Kidney (tissue), 14 donors: ENCODE data around the gene SPTB. TPM values are rescaled to one million over a fixed set of nuclear protein-coding genes. Genes with fewer than 3 reads are reported as not detected.
A peak's percentile ranks its signal among the peaks of the same experiment; 100 is the strongest.
"Not testable (repeated sequence)": the region's sequence is repeated elsewhere in the genome, so short reads cannot be mapped to it uniquely, and the experiment has no call there.

ENCODE experiments used
- DNase-seq, 5 donors: peaks; one replicate each; pipeline ENCODE4 v3.0.0-alpha.2; 2013 to 2020
- FAIRE-seq: peaks from 2 replicates; lab custom pipeline; 2012; peaks lifted over from hg19 to GRCh38; lab: Jason Lieb, UNC
- H3K27ac ChIP-seq, 2 donors: one replicate each; pipeline ENCODE4 v1.7.0; 2013; ENCODE audit warnings: low read depth in 2 of 2, low read length in 2 of 2, inconsistent platforms in 1 of 2
- H3K27me3 ChIP-seq: one replicate; pipeline ENCODE4 v1.7.1; 2013; ENCODE audit warnings: low read length, inconsistent platforms; ENCODE audit not compliant: control insufficient read depth, insufficient read depth
- H3K36me3 ChIP-seq, 3 donors: one replicate each; pipeline versions ENCODE4 v1.7.0 to v1.7.1; 2013; ENCODE audit warnings: low read length in 3 of 3, control low read depth in 1 of 3, inconsistent platforms in 1 of 3; ENCODE audit not compliant: insufficient read depth in 3 of 3, control insufficient read depth in 2 of 3
- H3K4me1 ChIP-seq, 3 donors: one replicate each; pipeline versions ENCODE4 v1.7.0 to v1.7.1; 2013; ENCODE audit warnings: low read length in 3 of 3, inconsistent platforms in 1 of 3, low read depth in 1 of 3; ENCODE audit not compliant: control insufficient read depth in 2 of 3, insufficient read depth in 2 of 3
- H3K4me3 ChIP-seq, 3 donors: one replicate each; pipeline versions ENCODE4 v1.7.0 to v1.8.1; 2013; ENCODE audit warnings: low read length in 3 of 3, control low read depth in 1 of 3, inconsistent platforms in 1 of 3
- H3K9ac ChIP-seq, 3 donors: one replicate each; pipeline versions ENCODE4 v1.7.0 to v1.7.1; 2013; ENCODE audit warnings: low read length in 3 of 3, control low read depth in 1 of 3, inconsistent platforms in 1 of 3
- H3K9me3 ChIP-seq, 3 donors: one replicate each; pipeline versions ENCODE4 v1.7.0 to v1.7.1; 2013; ENCODE audit warnings: low read length in 3 of 3, control low read depth in 1 of 3, inconsistent platforms in 1 of 3; ENCODE audit not compliant: control insufficient read depth in 2 of 3, insufficient read depth in 1 of 3
- CTCF ChIP-seq: IDR thresholded peaks from 3 replicates; pipeline ENCODE4 v1.5.1; 2012; ENCODE audit warnings: mild to moderate bottlenecking, moderate library complexity, borderline replicate concordance; ENCODE audit not compliant: insufficient read depth; ENCODE audit errors: extremely low read depth
- intact Hi-C: fragments of 100-400 bp; cut with DNase I; formaldehyde crosslinking; loops from one replicate; pipeline ENCODE4 v1.11.1; 2022
- polyA plus RNA-seq: library from polyadenylated mRNA; stranded (reverse); fragments of 350-450 nt; fragmentation: Illumina TruSeq; extraction: RNeasy Lipid Tissue Mini Kit (QIAGEN cat#74804); gene quantifications from one replicate; pipeline ENCODE4 v1.2.3, GENCODE V29; 2014; ENCODE audit warnings: low read depth, low replicate concordance; ENCODE audit not compliant: insufficient read depth
- total RNA-seq: library from RNA; stranded (reverse); fragmentation: NEBNext Ultra II Directional; extraction: Animal tissue kit (Norgen Biotek cat#: 25700); gene quantifications from one replicate; pipeline ENCODE4 v1.2.1, GENCODE V29; 2021
- donor health status: control.
- donor health status: control.
- donor health status: control.
- donor health status: control.
- donor health status: control.
- donor health status: DM: yes; HTN: yes; CAD: no.
- donor health status: Normal renal cell carcinoma (clear cell type).

SPTB gene
- total and polyA plus RNA-seq, 2 donors from 2014 or later, result 1.7 to 2.2 TPM

DNA sequence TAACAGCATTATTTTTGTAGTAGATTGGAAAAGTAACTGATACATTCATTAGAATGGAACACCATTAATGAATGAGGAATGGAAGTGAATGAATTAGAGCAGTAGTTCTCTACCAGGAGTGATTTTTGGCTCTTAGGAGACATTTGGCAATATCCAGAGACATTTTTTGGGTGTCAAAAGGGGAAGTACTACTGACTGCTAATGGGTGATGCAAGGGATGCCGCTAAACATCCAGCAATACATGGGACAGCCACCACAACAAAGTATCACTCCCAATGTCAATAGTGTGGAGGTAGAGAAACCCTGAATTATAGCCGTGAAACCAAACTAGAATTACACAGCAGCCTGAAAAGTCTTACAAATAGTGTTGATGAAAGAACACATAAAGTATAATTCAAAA, 36.1 kb upstream of the SPTB start:
- H3K36me3 ChIP-seq, result no peaks in the 10 kb centered on the region
- DNase-seq, result no peak
- TF ChIP-seq CTCF, result no peak
- H3K9me3 ChIP-seq, result no peaks in the 10 kb centered on the region
- intact Hi-C loops, result no loop called here
- FAIRE-seq, result no peak
- H3K4me1 ChIP-seq, result peaks cover 0 to 16% (median 9%) of the 10 kb centered on the region in 3 donors
- H3K27me3 ChIP-seq, result no peaks in the 10 kb centered on the region
- peak overlapping the region in 1 of 3 donors; percentile 90 for H3K4me3 ChIP-seq
- no peak overlapping the region for H3K27ac ChIP-seq
- H3K9ac ChIP-seq, result no peak overlapping the region

DNA sequence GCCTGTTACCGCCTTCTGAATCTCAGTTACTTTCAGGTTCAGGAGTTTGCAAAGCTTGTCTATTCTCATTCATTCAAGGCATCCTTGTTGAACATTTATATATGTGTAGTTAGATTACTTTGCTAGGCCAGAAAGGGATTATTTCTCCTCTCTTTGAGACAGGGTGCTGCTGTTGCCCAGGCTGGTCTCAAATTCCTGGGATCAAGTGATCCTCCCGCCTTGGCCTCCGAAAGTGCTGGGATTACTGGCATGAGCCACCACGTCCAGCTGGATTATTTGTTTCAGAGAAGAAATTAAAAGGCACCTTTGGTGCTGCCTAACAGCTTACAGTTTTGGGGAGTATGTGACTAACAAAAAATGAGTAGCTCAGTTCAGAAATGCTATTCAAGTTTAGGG, 35.3 kb upstream of the SPTB start:
- intact Hi-C loops, result no loop called here
- Histone ChIP-seq H3K4me1 (peaks cover 0 to 16% (median 9%) of the 10 kb centered on the region in 3 donors), H3K9me3 (no peaks in the 10 kb centered on the region), H3K27ac (peak overlapping the region in 1 of 2 donors; percentile 94), H3K27me3 (no peaks in the 10 kb centered on the region), H3K36me3 (no peaks in the 10 kb centered on the region), H3K9ac (peak overlapping the region; percentile 39 to 99 (median 98)), H3K4me3 (peak overlapping the region; percentile 64 to 91 (median 90))
- no peak for DNase-seq
- FAIRE-seq, result no peak
- no peak for TF ChIP-seq CTCF

- intact Hi-C loops, result no loop called here
- FAIRE-seq (peak; percentile 71), DNase-seq (peak; percentile 99)
- peak within 1 kb of the TSS; percentile 85 to 94 for H3K27ac ChIP-seq
- peaks cover 0 to 16% (median 9%) of the 10 kb centered on the region in 3 donors for H3K4me1 ChIP-seq
- H3K4me3 ChIP-seq, result peak within 1 kb of the TSS; percentile 64 to 91 (median 90)
- no peaks in the 10 kb centered on the region for H3K27me3 ChIP-seq
- H3K9me3 ChIP-seq, result no peaks in the 10 kb centered on the region
- H3K36me3 ChIP-seq, result no peaks in the 10 kb centered on the region
- H3K9ac ChIP-seq, result peak within 1 kb of the TSS; percentile 39 to 99 (median 98)
- peak; percentile 7 for TF ChIP-seq CTCF
Measured at GRCh38 chr14:64914237-64915028, 34.7 kb upstream of the SPTB start, which contains the start of gene CHURC1. Gene CHURC1, plus strand, starts transcription at chr14:64914455. Its CDS starts 41 bp downstream, at chr14:64914496.

- intact Hi-C loops, FAIRE-seq, H3K9ac ChIP-seq, H3K27me3 ChIP-seq, H3K9me3 ChIP-seq, H3K27ac ChIP-seq, H3K36me3 ChIP-seq, DNase-seq: not testable (repeated sequence)
- Histone ChIP-seq H3K4me1 (peaks cover 0 to 14% (median 9%) of the 10 kb centered on the region in 3 donors), H3K4me3 (peak overlapping the region in 2 of 3 donors; percentile 90 to 91)
Measured at GRCh38 chr14:64913477-64913876, 33.8 kb upstream of the SPTB start.
